ENCODE measurements around the gene CASZ1. TPM values are rescaled to one million over a fixed set of nuclear protein-coding genes. Genes with fewer than 3 reads are reported as not detected.

Gene CASZ1
- polyA plus RNA-seq, 4 donors: 13.5 to 23.0 (median 14.5) TPM

- Histone ChIP-seq H3K9me3 (ENCODE audit: control insufficient read depth in 2 of 2, insufficient read depth in 1 of 2, low read depth in 1 of 2, low read length in 1 of 2) (no peaks in the 10 kb centered on the region), H3K36me3 (ENCODE audit: control insufficient read depth in 3 of 3, insufficient read depth in 2 of 3, low read depth in 1 of 3, low read length in 3 of 3) (peaks cover 0 to 28% (median 0%) of the 10 kb centered on the region in 3 donors), H3K4me3 (ENCODE audit: low read depth in 1 of 3, low read length in 3 of 3) (no peak overlapping the region), H3K27ac (ENCODE audit: low read depth in 1 of 3, low read length in 2 of 3) (peak overlapping the region in 1 of 3 donors; percentile 57), H3K4me1 (ENCODE audit: control insufficient read depth in 3 of 3, insufficient read depth in 2 of 3, low read depth in 1 of 3, low read length in 2 of 3) (peaks cover 0 to 45% (median 0%) of the 10 kb centered on the region in 3 donors), H3K27me3 (ENCODE audit: control insufficient read depth in 3 of 3, insufficient read depth in 3 of 3, low read length in 3 of 3) (no peaks in the 10 kb centered on the region)
- 39 to 72% (median 52%) methylated on average over 6 of the region's 6 CpGs for WGBS, 3 donors
- FAIRE-seq (no peak), DNase-seq (peak; percentile 78 to 79)
These were observed 197.1 kb downstream of the CASZ1 start for GRCh38 chr1:10599194-10599861.

DNA sequence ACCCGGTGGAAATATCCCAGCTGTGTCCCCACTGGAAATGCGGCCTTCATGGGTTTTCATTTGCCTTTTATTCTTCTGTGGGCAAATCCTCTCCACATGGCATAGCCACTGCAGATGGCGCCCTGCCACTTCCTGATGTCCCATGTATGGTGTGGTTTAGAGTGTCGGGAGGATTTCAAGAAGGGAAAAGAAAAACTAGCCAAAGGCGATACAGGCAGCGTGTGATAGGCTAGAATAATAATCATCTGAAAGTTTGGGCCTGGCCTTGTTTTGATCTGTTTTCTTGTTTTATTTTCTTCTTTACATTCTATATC is 198.1 kb downstream of the CASZ1 start:
- no peaks in the 10 kb centered on the region for H3K9me3 ChIP-seq (ENCODE audit: control insufficient read depth in 2 of 2, insufficient read depth in 1 of 2, low read depth in 1 of 2, low read length in 1 of 2)
- H3K27ac ChIP-seq (ENCODE audit: low read depth in 1 of 3, low read length in 2 of 3): peak overlapping the region in 1 of 3 donors; percentile 14
- H3K36me3 ChIP-seq (ENCODE audit: control insufficient read depth in 3 of 3, insufficient read depth in 2 of 3, low read depth in 1 of 3, low read length in 3 of 3): peaks cover 0 to 24% (median 0%) of the 10 kb centered on the region in 3 donors
- H3K4me1 ChIP-seq (ENCODE audit: control insufficient read depth in 3 of 3, insufficient read depth in 2 of 3, low read depth in 1 of 3, low read length in 2 of 3): peaks cover 0 to 45% (median 0%) of the 10 kb centered on the region in 3 donors
- DNase-seq: peak in 1 of 2 donors; percentile 11
- 78 to 86% (median 85%) methylated on average over 6 of the region's 6 CpGs for WGBS, 3 donors
- H3K4me3 ChIP-seq (ENCODE audit: low read depth in 1 of 3, low read length in 3 of 3): no peak overlapping the region
- H3K27me3 ChIP-seq (ENCODE audit: control insufficient read depth in 3 of 3, insufficient read depth in 3 of 3, low read length in 3 of 3): no peaks in the 10 kb centered on the region
- FAIRE-seq: no peak

DNA sequence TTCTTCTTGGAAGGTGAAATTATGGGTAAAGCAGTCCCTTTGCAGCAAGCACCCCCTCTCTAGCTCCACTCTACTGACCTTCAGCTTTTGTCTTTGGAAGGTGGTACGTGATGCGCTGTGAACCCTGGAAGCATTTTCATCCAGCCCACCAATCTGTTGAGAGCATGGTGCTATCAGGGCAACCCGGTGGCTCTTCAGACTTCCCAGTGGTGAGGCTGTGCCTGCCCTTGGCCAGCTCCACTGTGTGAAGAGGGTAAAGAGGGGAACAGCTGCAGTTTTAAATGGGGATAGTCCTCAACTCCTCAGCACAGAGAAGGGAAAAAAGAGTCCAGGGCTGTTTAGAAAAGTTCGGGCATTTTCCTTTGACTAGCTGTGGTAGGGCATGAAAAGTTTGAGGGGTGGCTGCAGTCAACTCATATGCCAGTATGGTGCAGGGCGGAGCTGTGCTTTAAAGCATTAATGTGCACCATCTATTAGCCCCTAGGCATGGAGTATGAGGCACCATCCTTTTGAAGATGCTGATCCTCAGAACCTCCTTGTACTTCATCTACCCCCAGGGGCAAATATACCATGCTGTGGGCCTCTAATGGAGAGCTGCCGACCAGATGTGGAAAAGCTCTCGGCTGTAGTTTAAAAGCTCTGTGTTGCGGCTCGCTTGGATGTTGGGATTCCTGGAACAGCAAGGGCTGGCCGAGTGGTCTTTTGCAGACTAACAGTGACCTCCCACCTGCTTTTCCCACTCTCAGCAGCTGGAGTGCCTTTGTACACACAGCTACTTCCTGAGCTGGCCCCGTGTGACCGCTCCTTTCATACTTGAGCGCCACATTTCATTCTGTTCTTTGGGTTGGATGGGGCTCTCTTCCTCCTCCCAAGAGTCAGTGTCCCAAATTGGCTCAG is 198.7 kb downstream of the CASZ1 start:
- Histone ChIP-seq H3K27ac (ENCODE audit: low read depth in 1 of 3, low read length in 2 of 3) (peak overlapping the region in 1 of 3 donors; percentile 41), H3K27me3 (ENCODE audit: control insufficient read depth in 3 of 3, insufficient read depth in 3 of 3, low read length in 3 of 3) (no peaks in the 10 kb centered on the region), H3K4me3 (ENCODE audit: low read depth in 1 of 3, low read length in 3 of 3) (no peak overlapping the region), H3K9me3 (ENCODE audit: control insufficient read depth in 2 of 2, insufficient read depth in 1 of 2, low read depth in 1 of 2, low read length in 1 of 2) (no peaks in the 10 kb centered on the region), H3K4me1 (ENCODE audit: control insufficient read depth in 3 of 3, insufficient read depth in 2 of 3, low read depth in 1 of 3, low read length in 2 of 3) (peaks cover 0 to 43% (median 0%) of the 10 kb centered on the region in 3 donors), H3K36me3 (ENCODE audit: control insufficient read depth in 3 of 3, insufficient read depth in 2 of 3, low read depth in 1 of 3, low read length in 3 of 3) (peaks cover 0 to 21% (median 0%) of the 10 kb centered on the region in 3 donors)
- WGBS, 3 donors: 87 to 94% (median 90%) methylated on average over 13 of the region's 13 CpGs
- FAIRE-seq: no peak
- DNase-seq: no peak

DNA sequence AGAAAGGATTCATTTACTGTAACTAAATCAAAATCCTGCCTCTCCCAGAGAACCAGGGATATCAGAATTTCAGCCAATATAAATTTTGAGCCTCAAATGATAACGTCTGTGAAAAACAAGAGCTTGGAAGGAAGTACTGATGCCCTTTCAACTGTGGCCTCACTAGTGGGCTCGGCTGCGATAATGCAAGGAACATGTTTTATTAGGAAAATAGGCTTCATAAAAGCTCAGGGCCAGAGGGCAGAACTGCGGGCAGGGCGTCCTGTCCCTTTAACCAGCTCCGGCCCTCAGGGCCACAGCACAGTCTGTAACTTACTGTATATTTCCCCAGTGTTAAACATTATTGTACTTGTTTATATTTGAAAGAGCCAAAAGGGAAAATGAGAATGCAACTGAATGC is 199.7 kb downstream of the CASZ1 start:
- no peaks in the 10 kb centered on the region for H3K27me3 ChIP-seq (ENCODE audit: control insufficient read depth in 3 of 3, insufficient read depth in 3 of 3, low read length in 3 of 3)
- no peak for FAIRE-seq
- H3K9me3 ChIP-seq (ENCODE audit: control insufficient read depth in 2 of 2, insufficient read depth in 1 of 2, low read depth in 1 of 2, low read length in 1 of 2): no peaks in the 10 kb centered on the region
- DNase-seq: peak in 1 of 2 donors; percentile 34
- 52 to 68% (median 56%) methylated on average over 6 of the region's 6 CpGs for WGBS, 3 donors
- H3K27ac ChIP-seq (ENCODE audit: low read depth in 1 of 3, low read length in 2 of 3): peak overlapping the region in 1 of 3 donors; percentile 41
- peaks cover 0 to 20% (median 0%) of the 10 kb centered on the region in 3 donors for H3K36me3 ChIP-seq (ENCODE audit: control insufficient read depth in 3 of 3, insufficient read depth in 2 of 3, low read depth in 1 of 3, low read length in 3 of 3)
- peaks cover 0 to 41% (median 0%) of the 10 kb centered on the region in 3 donors for H3K4me1 ChIP-seq (ENCODE audit: control insufficient read depth in 3 of 3, insufficient read depth in 2 of 3, low read depth in 1 of 3, low read length in 2 of 3)
- H3K4me3 ChIP-seq (ENCODE audit: low read depth in 1 of 3, low read length in 3 of 3): no peak overlapping the region

DNA sequence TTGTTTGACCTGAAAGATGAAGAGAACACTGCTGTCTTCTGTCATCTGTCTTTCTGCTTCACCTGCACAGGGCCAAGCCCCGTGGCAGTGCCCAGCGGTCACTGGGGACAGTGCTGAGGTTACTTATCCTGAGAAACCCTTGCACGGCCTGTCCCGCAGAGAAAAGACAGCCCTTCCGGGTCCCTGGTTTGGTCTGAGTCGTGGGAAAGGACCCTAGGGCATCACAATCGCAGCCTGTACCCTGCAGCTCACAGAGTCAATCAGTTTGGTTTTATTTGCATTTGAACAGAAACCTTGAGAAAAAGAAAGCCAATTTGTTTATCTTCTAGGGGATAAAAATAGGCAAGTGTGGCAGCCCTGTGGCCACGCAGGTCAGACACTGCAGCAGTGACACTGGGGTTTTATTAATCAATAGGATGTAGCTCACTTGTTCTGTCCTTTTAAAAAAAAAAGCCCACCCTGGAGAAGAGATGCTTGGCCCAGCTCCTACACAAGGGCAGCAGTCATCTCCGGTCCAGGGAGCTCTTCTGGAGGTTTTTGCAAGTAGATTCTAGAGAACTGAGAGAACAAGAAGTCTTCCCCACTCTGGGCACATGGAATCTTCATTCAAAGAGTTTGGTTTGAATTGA is 201.7 kb downstream of the CASZ1 start:
- WGBS, 3 donors: 82 to 93% (median 89%) methylated on average over 9 of the region's 9 CpGs
- Histone ChIP-seq H3K27ac (ENCODE audit: low read depth in 1 of 3, low read length in 2 of 3) (no peak overlapping the region), H3K4me1 (ENCODE audit: control insufficient read depth in 3 of 3, insufficient read depth in 2 of 3, low read depth in 1 of 3, low read length in 2 of 3) (peaks cover 0 to 41% (median 0%) of the 10 kb centered on the region in 3 donors), H3K9me3 (ENCODE audit: control insufficient read depth in 2 of 2, insufficient read depth in 1 of 2, low read depth in 1 of 2, low read length in 1 of 2) (no peaks in the 10 kb centered on the region), H3K36me3 (ENCODE audit: control insufficient read depth in 3 of 3, insufficient read depth in 2 of 3, low read depth in 1 of 3, low read length in 3 of 3) (peaks cover 0 to 11% (median 0%) of the 10 kb centered on the region in 3 donors), H3K27me3 (ENCODE audit: control insufficient read depth in 3 of 3, insufficient read depth in 3 of 3, low read length in 3 of 3) (no peaks in the 10 kb centered on the region), H3K4me3 (ENCODE audit: low read depth in 1 of 3, low read length in 3 of 3) (no peak overlapping the region)
- no peak for FAIRE-seq
- no peak for DNase-seq

GRCh38 chr1:10593750-10594149 is 202.7 kb downstream of the CASZ1 start:
- no peak overlapping the region for H3K27ac ChIP-seq (ENCODE audit: low read depth in 1 of 3, low read length in 2 of 3)
- 83 to 91% (median 91%) methylated on average over 11 of the region's 11 CpGs for WGBS, 3 donors
- H3K4me3 ChIP-seq (ENCODE audit: low read depth in 1 of 3, low read length in 3 of 3): no peak overlapping the region
- FAIRE-seq (no peak), DNase-seq (no peak)
- H3K27me3 ChIP-seq (ENCODE audit: control insufficient read depth in 3 of 3, insufficient read depth in 3 of 3, low read length in 3 of 3): no peaks in the 10 kb centered on the region
- peaks cover 0 to 32% (median 0%) of the 10 kb centered on the region in 3 donors for H3K4me1 ChIP-seq (ENCODE audit: control insufficient read depth in 3 of 3, insufficient read depth in 2 of 3, low read depth in 1 of 3, low read length in 2 of 3)
- H3K36me3 ChIP-seq (ENCODE audit: control insufficient read depth in 3 of 3, insufficient read depth in 2 of 3, low read depth in 1 of 3, low read length in 3 of 3): peaks cover 0 to 17% (median 0%) of the 10 kb centered on the region in 3 donors
- no peaks in the 10 kb centered on the region for H3K9me3 ChIP-seq (ENCODE audit: control insufficient read depth in 2 of 2, insufficient read depth in 1 of 2, low read depth in 1 of 2, low read length in 1 of 2)

DNA sequence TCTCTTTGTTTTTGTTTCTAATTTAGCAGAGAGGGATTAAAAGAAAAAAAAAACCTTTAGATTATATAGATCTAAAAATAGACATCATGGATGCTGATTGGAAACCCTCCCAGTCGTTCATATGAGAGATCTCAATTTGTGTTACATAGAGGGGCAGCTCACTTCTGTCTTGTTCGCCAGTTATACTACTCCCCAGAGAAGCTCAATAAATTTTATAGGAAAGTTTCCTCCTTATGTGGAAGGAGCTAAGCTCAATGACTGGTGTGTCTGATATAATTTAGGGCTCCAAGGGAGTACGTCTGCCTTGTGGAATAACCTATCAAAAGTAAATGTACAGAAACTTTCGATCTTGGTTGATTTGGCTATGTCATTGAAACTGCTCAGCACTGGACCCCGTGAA is 204.1 kb downstream of the CASZ1 start:
- 71 to 72% (median 72%) methylated on average over 5 of the region's 5 CpGs for WGBS, 3 donors
- H3K4me1 ChIP-seq (ENCODE audit: control insufficient read depth in 3 of 3, insufficient read depth in 2 of 3, low read depth in 1 of 3, low read length in 2 of 3): peaks cover 0 to 19% (median 0%) of the 10 kb centered on the region in 3 donors
- H3K36me3 ChIP-seq (ENCODE audit: control insufficient read depth in 3 of 3, insufficient read depth in 2 of 3, low read depth in 1 of 3, low read length in 3 of 3): peaks cover 0 to 10% (median 0%) of the 10 kb centered on the region in 3 donors
- no peak overlapping the region for H3K27ac ChIP-seq (ENCODE audit: low read depth in 1 of 3, low read length in 2 of 3)
- DNase-seq (no peak), FAIRE-seq (no peak)
- no peak overlapping the region for H3K4me3 ChIP-seq (ENCODE audit: low read depth in 1 of 3, low read length in 3 of 3)
- H3K9me3 ChIP-seq (ENCODE audit: control insufficient read depth in 2 of 2, insufficient read depth in 1 of 2, low read depth in 1 of 2, low read length in 1 of 2): no peaks in the 10 kb centered on the region
- H3K27me3 ChIP-seq (ENCODE audit: control insufficient read depth in 3 of 3, insufficient read depth in 3 of 3, low read length in 3 of 3): no peaks in the 10 kb centered on the region

GRCh38 chr1:10591010-10591409 is 205.4 kb downstream of the CASZ1 start:
- DNase-seq: no peak
- H3K4me1 ChIP-seq (ENCODE audit: control insufficient read depth in 3 of 3, insufficient read depth in 2 of 3, low read depth in 1 of 3, low read length in 2 of 3): peaks cover 0 to 5% (median 0%) of the 10 kb centered on the region in 3 donors
- H3K9me3 ChIP-seq (ENCODE audit: control insufficient read depth in 2 of 2, insufficient read depth in 1 of 2, low read depth in 1 of 2, low read length in 1 of 2): no peaks in the 10 kb centered on the region
- no peaks in the 10 kb centered on the region for H3K27me3 ChIP-seq (ENCODE audit: control insufficient read depth in 3 of 3, insufficient read depth in 3 of 3, low read length in 3 of 3)
- peaks cover 0 to 10% (median under 1%) of the 10 kb centered on the region in 3 donors for H3K36me3 ChIP-seq (ENCODE audit: control insufficient read depth in 3 of 3, insufficient read depth in 2 of 3, low read depth in 1 of 3, low read length in 3 of 3)
- no peak for FAIRE-seq
- no peak overlapping the region for H3K4me3 ChIP-seq (ENCODE audit: low read depth in 1 of 3, low read length in 3 of 3)
- 56 to 66% (median 63%) methylated on average over 4 of the region's 4 CpGs for WGBS, 3 donors
- H3K27ac ChIP-seq (ENCODE audit: low read depth in 1 of 3, low read length in 2 of 3): no peak overlapping the region
